Measurements from ENCODE around the gene FAM174B.

- TF ChIP-seq FOXP2 (optimal IDR thresholded peaks at IDR 0.05; ENCODE audit: control extremely low read depth, extremely low read length, insufficient read depth) (no peak), POLR2AphosphoS5 (IDR thresholded peaks at IDR 0.05; ENCODE audit: borderline replicate concordance, low read depth, low read length) (no peak), EZH2 (IDR thresholded peaks at IDR 0.05) (no peak)
Observed at GRCh38 chr15:92671406-92671805, 15.8 kb upstream of the FAM174B start.
